ENCODE results near the gene ATP5F1B. TPM values are rescaled to one million over a fixed set of nuclear protein-coding genes. Genes with fewer than 3 reads are reported as not detected.

The ATP5F1B gene
- total RNA-seq, 6 experiments from 2014 or later, result 690 to 799 (median 765) TPM

GRCh38 chr12:56631790-56632700, 13.7 kb downstream of the ATP5F1B start:
- Mint-ChIP-seq H3K27ac (peak overlapping the region; percentile 86), H3K9me3 (no peaks in the 10 kb centered on the region), H3K36me3 (ENCODE audit: low read depth) (peaks cover 10% of the 10 kb centered on the region; the same call in 1 of the 2 replicates), H3K4me1 (ENCODE audit: low read depth) (peaks cover 68% of the 10 kb centered on the region), H3K27me3 (ENCODE audit: insufficient read depth) (peaks cover 2% of the 10 kb centered on the region), H3K4me3 (peak overlapping the region; percentile 97)
- TF ChIP-seq CTCF (IDR thresholded peaks at IDR 0.05), result no peak
- DNase-seq, result no peak

- Mint-ChIP-seq H3K4me1 (ENCODE audit: low read depth) (peaks cover 69% of the 10 kb centered on the region), H3K36me3 (ENCODE audit: low read depth) (peaks cover 14% of the 10 kb centered on the region; the same call in 1 of the 2 replicates), H3K27ac (peak within 1 kb of the TSS; percentile 86), H3K9me3 (no peaks in the 10 kb centered on the region), H3K4me3 (peak within 1 kb of the TSS; percentile 92), H3K27me3 (ENCODE audit: insufficient read depth) (no peaks in the 10 kb centered on the region; the same call in 1 of the 2 replicates)
- peak; percentile 65 for DNase-seq
- no peak for TF ChIP-seq CTCF (IDR thresholded peaks at IDR 0.05)
These were observed 15.6 kb downstream of the ATP5F1B start, which contains the start of gene BAZ2A for GRCh38 chr12:56630180-56630632. Gene BAZ2A, minus strand, starts transcription at chr12:56630326. Its CDS starts 12,796 bp downstream, at chr12:56617530.

GRCh38 chr12:56629459-56630179, 16.2 kb downstream of the ATP5F1B start:
- H3K4me3 Mint-ChIP-seq, result peak overlapping the region; percentile 92
- peaks cover 14% of the 10 kb centered on the region; the same call in 1 of the 2 replicates for H3K36me3 Mint-ChIP-seq (ENCODE audit: low read depth)
- DNase-seq, result no peak
- peaks cover 69% of the 10 kb centered on the region for H3K4me1 Mint-ChIP-seq (ENCODE audit: low read depth)
- H3K27me3 Mint-ChIP-seq (ENCODE audit: insufficient read depth), result no peaks in the 10 kb centered on the region; the same call in 1 of the 2 replicates
- TF ChIP-seq CTCF (IDR thresholded peaks at IDR 0.05), result no peak
- no peaks in the 10 kb centered on the region for H3K9me3 Mint-ChIP-seq
- peak overlapping the region; percentile 86 for H3K27ac Mint-ChIP-seq

GRCh38 chr12:56628671-56629458, 16.9 kb downstream of the ATP5F1B start:
- no peak for TF ChIP-seq CTCF (IDR thresholded peaks at IDR 0.05)
- Mint-ChIP-seq H3K4me3 (peak overlapping the region; percentile 92), H3K9me3 (no peaks in the 10 kb centered on the region), H3K27me3 (ENCODE audit: insufficient read depth) (no peaks in the 10 kb centered on the region; the same call in 1 of the 2 replicates), H3K27ac (peak overlapping the region; percentile 86), H3K36me3 (ENCODE audit: low read depth) (peaks cover 14% of the 10 kb centered on the region; the same call in 1 of the 2 replicates), H3K4me1 (ENCODE audit: low read depth) (peaks cover 70% of the 10 kb centered on the region)
- DNase-seq, result peak; percentile 56

GRCh38 chr12:56626701-56627100, 19.1 kb downstream of the ATP5F1B start:
- no peak for DNase-seq
- no peak for TF ChIP-seq CTCF (IDR thresholded peaks at IDR 0.05)
- peaks cover 62% of the 10 kb centered on the region for H3K4me1 Mint-ChIP-seq (ENCODE audit: low read depth)
- no peak overlapping the region for H3K4me3 Mint-ChIP-seq
- peaks cover 26% of the 10 kb centered on the region; the same call in 1 of the 2 replicates for H3K36me3 Mint-ChIP-seq (ENCODE audit: low read depth)
- H3K9me3 Mint-ChIP-seq, result no peaks in the 10 kb centered on the region
- H3K27me3 Mint-ChIP-seq (ENCODE audit: insufficient read depth), result no peaks in the 10 kb centered on the region; the same call in 1 of the 2 replicates
- peak overlapping the region; percentile 32; the same call in 1 of the 2 replicates for H3K27ac Mint-ChIP-seq

Measured in HFFc6 (cell line).